Epidermal melanocyte (primary cell): Measurements from ENCODE around the gene KHNYN.

Source experiments
- DNase-seq: peaks from one replicate; pipeline ENCODE4 v3.0.0; 2011; ENCODE audit warnings: low spot score; ENCODE audit not compliant: insufficient read length

Gene KHNYN

DNA sequence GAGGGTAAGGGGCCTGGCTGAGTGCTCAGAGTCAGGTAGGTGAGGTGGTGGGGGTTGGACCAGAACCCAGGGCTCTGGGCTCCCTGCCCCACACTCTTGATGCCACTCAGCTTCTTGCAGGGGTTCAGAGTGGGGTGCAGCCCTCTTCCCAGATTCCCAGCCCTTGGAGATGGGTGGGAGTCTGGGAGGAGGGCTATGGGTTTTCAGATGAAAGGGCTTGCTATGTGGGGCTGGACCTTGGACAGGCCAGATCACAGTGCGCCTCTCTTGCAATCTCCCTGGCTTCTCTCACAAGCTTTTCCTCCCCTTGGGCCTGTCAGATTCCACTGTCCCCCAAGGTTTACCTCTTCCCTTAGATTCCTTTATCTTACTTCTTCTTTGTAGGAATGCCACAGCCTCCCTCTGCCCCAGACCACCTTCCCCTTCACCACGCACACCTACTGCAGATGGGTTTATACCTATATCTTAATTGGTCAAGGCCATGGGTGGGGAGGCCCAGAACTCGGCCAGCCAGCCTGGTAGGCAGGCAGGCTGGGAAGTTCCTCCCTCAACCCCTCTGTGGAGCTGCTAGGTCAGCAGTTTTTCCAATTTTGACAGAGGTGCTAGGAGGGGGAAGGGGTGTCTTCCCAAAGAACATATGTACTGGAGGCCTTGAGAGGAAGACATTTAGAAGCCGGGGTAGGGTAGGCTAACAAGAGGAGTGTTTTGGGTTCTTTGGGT lies 29.6 kb upstream of the KHNYN start:
- DNase-seq = no peak

DNA sequence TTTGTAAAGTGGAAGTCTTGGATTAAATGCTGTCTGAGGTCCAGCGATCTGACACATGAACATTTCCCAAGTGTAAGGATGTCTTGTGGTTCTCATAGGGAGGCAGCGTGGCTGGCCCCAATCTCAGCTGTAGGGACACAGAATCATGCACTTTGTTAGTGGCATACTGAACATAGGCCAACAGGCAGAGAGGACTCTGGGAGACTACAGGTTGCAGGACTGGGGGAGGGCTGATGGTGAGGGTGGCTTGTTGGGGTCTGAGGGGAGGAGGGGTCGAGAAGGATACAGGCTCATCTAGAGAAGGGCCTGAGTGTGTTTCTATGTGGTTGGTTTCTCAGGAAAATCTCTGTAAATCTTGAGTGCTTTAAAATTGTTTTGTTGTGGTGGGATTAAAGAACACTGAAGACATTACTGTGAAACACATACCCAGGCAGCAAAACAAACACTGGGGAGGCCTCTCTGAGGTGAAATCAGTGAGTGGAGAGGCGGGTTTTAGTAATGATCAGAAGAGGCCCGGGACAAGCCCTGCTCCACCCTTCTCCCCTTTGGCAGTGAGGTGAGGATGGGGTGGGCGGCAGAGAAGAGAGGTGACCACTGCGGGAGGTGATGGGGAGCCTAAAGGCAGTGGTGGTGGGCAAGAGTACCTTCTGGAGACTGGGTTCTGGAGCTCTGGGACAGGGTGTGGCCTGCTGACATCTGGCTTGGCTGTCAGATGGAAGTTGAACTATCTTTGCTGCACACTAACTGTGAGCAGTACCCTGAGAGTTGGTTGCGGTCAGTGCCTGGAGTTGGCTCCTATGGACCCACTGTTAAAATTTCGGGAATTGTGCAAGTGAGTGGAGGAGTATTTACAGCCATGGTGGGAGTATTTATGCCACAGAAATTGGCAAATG lies 27.7 kb upstream of the KHNYN start:
- DNase-seq = no peak

DNA sequence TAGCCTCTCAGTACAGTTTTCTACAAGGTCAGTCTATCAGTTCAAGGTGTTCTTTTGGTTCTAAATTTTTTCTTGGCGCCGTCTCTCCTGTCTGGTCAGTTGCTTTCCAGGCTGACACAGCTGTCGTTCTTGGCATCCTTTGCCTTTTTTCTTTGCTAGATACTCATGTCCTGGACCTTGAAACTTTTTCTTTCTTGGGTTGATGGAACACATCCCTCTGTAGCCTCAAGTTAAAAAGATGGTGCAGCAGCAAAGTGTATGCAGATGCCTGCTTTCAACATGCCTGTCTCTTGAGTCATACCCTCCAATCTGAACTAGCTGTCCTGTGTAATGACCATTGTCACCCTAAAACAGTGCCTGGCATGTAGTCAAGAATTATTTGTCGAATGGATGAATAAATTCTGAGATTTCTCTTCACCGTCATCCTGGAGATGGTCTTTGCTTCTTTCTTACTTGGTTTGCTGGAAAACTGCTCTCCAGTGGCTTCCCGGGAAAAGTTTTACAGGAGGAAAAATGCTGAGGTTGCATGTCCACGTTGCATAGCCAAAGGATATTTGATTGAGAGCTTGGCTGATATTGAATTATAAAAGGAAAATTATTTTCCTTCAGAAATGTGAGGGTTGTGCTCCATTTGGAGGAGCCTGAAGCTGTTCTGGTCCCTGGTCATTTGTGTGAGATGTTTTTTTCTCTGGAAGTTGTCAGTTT lies 26.3 kb upstream of the KHNYN start:
- DNase-seq = no peak

DNA sequence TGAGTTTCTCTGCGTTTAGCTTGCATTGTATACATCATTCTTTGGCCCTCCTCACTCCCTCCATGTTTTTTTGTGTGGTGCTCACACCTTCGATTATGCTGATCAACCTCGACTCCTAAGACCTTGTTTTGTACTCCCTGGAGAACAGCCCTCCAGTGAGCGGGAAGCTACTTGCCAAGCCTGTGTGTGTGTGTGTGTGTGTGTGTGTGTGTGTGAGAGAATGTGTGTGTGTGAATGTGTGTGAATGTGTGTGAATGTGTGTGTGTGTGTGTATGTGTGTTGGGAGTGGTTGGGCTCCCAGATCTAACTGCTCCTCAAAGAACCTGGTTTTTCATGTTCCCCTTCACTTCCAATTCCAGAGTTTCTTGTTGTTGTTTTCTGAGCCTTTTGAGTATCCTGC lies 24.9 kb upstream of the KHNYN start:
- DNase-seq = no peak

DNA sequence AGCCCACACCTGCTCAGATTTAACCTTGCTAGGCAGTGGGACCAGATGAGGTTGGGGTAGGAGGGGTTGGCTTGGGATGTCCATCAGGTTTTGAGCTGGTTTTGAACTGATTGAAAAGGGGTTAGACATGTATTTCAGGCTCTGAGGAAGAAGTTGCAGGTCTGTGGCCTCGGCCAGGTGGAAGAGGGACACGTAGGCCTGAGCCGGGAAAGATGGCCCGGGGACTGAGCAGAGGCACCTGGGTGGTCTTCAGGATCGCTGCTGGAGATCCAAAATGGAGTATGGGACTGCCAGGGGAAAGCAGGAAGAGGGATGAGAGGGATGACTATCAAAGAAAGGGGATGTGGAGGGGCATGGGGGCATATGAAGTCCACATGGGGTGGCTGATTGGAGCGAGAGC lies 23.3 kb upstream of the KHNYN start:
- DNase-seq = no peak

DNA sequence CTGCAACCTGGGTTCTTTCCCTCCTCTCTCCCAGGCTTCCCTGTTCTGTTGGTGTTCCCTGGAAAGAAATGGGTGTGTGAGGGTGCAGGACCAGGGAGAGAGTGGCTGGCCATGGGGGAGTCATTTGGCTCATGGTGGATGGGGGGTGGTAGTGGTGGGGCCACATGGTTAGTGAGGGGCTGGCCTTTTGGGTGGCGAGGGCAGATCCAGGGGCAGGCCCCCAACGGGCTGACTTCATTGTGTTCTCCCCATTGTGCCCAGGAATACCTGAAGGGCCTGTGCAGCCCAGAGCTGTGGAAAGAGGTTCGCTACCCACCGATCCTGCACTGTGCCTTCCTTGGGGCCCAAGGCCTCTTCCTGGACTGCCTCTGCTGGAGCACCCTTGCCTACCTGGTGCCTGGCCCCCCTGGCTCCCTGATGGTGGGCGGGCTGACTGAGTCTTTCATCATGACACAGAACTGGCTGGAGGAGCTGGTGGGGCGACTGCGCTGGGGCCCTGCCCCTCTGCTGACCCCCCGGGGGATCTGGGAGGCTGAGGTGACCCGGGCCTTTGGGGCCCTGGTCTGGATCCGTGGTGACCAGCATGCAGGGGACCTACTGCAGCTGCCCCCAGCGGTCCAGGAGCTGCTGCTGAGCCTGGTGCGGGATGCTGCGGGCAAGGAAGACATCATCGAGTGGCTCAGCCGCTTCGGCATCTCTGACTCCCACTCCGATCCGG lies 22.0 kb upstream of the KHNYN start:
- no peak for DNase-seq

DNA sequence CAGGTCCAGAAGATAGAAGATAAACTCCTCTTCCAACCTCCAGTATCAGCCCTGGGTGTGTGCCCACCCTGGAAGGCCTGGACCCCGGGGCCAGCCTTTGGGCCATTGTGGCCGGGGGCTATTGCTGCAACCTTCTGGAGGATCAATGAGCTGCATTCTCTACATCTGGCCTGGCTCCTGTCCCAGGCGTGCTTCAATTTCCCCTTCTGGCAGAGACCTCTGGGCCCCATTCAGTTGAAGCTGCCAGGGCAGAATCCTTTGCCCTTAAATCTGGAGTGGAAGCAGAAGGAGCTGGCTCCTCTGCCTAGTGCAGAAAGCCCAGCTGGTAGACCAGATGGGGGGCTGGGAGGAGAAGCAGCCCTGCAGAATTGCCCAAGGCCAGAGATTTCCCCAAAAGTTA lies 21.0 kb upstream of the KHNYN start:
- peak; percentile 57 for DNase-seq

DNA sequence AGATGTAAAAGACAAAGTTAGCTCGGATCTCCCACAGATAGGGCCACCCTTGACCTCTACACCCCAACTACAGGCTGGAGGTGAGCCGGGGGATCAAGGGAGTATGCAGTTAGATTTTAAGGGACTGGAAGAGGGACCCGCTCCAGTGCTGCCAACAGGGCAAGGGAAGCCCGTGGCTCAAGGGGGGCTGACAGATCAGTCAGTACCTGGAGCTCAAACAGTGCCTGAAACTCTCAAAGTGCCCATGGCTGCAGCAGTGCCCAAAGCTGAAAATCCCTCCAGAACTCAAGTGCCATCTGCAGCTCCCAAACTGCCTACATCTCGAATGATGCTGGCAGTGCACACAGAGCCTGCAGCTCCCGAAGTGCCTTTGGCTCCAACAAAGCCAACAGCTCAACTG lies 20.6 kb upstream of the KHNYN start:
- DNase-seq = no peak

DNA sequence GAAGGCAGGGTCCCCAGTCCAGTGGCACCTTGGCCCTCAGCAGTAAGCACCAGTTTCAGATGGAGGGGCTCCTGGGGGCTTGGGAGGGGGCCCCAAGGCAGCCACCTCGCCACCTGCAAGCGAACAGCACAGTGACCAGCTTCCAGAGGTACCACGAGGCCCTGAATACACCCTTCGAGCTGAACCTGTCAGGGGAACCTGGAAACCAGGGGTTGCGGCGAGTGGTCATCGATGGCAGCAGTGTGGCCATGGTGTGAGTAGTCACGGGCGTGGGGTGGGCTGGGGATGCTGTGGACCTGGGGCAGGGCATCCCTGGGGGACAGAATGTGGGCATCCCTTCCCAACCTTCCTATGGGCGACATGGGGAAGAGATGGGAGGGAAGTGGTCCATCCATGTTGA lies 19.8 kb upstream of the KHNYN start:
- DNase-seq = no peak

DNA sequence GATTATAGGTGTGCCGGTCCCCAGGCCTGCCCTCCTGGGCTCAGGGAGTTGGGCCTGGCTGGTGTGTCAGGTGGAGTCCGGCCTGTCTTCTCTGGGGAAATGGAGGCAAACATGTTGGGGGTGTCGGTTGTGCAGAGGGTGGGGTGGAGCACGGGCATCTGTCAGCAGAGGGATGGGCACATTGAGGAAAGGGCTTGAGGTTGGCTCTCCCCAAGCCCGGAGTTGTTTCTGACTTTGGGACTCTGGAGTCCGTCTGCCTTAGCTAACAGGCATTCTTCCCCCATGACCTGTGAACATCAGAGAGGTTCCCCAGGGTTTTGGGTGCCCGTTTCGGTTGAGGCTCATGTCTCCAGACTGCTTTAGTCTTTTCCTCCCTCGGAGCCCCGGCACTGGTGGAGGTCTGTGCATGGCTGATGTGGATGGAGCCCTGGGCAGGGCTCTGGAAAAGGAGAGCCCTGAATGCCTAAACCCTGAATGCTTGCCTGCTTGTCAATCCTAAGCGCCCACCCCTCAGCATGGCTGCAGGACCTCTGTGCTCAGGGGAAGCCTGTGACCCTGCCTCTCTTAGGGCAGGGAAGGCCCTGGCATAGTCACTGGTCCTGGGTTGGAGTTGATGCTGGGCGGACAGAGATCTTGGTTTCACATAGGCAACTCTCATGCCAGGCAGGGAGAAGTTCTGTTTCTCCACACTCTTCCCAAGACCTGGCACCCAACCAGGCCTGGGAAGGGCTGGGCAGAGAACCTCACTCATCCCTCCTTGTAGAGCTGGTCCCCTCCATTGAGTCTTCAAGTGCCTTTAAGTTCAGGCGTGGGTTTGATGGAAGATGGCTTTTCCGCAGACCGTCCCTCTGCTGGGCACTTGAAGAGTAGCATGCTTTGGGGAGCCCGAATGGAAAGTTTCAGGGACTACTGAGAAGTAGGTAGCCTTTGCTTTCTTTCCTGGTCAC lies 18.0 kb upstream of the KHNYN start:
- DNase-seq = peak; percentile 65

DNA sequence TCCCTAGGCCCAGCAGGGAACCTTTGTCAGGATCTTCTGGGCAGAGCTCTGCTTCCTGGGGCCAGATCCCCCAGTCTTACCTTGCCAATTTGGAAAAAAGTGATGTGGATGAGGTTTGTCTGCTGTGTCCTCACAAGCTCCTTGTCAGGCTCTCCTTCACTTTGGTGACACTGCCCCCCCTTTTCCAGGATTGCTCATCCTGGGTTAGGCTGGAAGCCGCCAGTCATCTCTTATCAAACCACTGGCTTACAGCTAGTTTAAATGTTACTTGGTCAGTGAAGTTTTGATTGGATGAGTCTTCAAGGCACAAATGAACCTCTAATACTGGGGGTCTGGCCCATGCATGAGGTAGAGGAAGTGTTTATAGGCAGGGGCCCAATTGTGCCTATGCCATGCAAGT lies 15.7 kb upstream of the KHNYN start:
- DNase-seq = no peak

DNA sequence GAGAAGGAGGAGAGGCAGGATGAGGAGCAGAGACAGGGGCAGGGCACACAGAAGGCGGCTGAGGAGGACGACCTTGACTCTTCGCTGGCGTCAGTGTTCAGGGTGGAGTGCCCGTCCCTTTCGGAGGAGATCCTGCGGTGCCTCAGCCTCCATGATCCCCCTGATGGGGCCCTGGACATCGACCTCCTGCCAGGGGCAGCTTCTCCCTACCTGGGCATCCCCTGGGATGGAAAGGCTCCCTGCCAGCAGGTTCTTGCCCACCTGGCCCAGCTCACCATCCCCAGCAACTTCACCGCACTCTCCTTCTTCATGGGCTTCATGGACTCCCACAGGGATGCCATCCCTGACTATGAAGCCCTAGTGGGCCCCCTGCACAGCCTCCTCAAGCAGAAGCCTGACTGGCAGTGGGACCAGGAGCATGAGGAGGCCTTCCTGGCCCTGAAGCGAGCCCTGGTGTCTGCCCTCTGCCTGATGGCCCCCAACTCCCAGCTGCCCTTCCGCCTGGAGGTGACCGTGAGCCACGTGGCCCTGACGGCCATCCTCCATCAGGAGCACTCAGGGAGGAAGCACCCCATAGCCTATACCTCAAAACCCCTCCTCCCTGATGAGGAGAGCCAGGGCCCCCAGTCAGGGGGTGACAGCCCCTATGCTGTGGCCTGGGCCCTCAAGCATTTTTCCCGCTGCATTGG lies 14.9 kb upstream of the KHNYN start:
- DNase-seq = no peak

DNA sequence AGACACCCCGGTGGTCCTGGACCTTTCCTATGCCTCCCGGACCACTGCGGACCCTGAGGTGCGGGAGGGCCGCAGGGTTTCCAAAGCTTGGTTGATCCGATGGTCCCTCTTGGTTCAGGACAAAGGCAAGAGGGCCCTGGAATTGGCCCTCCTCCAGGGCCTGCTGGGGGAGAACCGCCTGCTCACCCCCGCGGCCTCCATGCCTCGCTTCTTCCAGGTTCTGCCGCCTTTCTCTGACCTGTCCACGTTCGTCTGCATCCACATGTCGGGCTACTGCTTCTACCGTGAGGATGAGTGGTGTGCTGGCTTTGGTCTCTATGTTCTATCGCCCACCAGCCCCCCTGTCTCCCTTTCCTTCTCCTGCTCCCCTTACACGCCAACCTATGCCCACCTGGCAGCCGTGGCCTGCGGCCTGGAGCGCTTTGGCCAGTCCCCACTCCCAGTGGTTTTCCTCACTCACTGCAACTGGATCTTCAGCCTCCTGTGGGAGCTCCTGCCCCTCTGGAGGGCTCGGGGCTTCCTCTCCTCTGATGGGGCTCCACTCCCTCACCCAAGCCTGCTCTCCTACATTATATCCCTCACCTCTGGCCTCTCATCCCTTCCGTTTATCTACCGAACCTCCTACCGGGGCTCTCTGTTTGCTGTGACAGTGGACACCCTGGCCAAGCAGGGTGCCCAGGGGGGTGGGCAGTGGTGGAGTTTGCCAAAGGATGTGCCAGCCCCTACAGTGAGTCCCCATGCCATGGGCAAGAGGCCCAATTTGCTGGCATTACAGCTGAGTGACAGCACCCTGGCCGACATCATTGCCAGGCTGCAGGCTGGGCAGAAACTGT lies 14.1 kb upstream of the KHNYN start:
- DNase-seq = no peak

DNA sequence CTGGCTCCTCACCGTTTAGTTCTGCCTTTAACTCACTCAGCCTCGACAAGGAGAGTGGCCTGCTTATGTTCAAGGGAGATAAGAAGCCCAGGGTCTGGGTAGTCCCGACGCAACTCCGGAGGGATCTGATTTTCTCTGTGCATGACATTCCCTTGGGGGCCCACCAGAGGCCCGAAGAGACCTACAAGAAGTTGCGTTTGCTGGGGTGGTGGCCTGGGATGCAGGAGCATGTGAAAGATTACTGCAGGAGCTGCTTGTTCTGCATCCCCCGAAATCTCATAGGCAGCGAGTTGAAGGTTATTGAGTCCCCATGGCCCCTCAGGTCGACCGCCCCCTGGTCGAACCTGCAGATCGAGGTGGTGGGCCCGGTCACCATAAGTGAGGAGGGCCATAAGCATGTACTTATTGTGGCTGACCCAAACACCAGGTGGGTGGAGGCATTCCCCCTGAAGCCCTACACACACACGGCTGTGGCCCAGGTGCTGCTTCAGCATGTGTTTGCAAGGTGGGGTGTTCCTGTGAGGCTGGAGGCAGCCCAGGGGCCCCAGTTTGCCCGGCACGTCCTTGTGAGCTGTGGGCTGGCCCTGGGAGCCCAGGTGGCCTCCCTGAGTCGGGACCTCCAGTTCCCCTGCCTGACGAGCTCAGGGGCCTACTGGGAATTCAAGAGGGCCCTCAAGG lies 13.4 kb upstream of the KHNYN start:
- DNase-seq = no peak

DNA sequence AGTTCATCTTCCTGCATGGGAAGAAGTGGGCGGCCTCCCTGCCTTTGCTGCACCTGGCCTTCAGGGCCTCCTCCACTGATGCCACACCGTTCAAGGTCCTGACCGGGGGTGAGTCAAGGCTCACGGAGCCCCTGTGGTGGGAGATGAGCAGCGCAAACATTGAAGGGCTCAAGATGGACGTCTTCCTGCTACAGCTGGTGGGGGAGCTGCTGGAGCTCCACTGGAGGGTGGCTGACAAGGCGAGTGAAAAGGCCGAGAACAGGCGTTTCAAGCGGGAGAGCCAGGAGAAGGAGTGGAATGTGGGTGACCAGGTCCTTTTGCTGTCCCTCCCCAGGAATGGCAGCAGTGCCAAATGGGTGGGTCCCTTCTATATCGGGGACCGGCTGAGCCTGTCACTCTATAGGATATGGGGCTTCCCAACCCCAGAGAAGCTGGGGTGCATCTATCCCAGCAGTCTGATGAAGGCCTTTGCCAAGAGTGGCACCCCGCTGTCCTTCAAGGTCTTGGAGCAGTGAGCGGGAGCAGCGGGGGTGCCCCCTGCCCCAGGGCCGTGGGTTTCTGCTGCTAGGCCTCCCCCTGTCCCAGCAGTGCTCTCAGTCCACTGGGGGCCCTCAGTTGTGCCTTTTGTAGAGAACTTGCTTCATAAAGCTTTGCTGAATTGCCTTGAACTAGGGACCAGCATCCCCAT lies 12.7 kb upstream of the KHNYN start:
- DNase-seq = no peak

DNA sequence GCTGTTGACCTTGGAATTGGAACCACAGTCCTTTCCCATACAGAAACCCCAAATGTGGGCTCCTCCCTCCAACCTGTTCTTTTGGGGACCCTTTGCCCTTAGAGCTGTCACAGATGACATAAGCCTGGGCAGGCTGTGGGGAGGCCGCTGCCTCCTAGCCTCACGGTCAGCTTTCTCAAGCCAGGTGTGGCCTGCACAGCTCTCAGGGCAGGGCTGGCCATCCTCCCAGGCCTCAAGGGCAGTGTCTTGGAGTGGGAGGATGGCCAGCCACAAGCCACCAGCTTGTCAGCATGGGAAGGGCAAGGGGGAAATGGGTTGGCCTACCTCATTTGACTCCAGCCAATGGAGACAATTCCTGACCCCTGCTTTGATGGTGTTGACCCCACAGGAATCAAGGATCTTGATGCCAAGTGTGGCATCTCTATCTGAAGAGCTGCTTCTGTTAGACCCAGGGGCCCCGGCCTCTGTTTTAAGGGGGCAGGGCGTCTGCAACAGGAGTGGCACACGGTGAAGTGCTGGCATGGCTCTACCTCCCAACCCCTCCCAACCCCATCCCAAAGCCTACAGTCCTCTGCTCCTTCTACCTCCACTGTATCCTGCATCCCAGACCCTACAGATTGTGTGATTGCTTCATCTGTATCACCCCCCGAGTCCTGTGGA lies 11.8 kb upstream of the KHNYN start:
- DNase-seq = no peak

DNA sequence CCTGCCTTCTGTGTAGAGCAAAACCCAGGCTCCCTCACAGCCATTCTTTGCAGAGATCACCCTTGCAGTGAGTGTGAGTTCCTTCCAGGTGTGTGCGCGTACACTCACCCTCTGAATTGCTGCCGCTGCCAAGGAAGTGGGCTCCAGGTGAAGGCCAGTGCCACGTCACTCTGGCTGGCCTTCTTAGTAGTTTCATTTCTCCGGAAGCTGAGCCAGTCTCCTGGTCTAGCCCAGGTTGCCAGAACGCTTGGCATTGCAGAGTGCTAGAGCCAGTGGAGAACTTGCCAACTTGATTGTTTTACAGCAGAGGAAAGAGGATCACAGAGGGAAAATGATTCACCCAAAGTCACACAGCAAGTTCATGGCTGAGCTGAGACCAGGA lies 11.3 kb upstream of the KHNYN start:
- DNase-seq = no peak
